ENCODE measurements around the gene PRELID3B.
"Not testable (repeated sequence)": the region's sequence is repeated elsewhere in the genome, so short reads cannot be mapped to it uniquely, and the experiment has no call there.

PRELID3B gene

GRCh38 chr20:59023616-59024015 lies 19.0 kb downstream of the PRELID3B start:
- H3K4me3 Mint-ChIP-seq = no peak overlapping the region
- no peak for DNase-seq

GRCh38 chr20:59022754-59023153 lies 19.8 kb downstream of the PRELID3B start:
- ATAC-seq (no peak), DNase-seq (no peak)
- Mint-ChIP-seq H3K27me3 (no peaks in the 10 kb centered on the region), H3K27ac (no peak overlapping the region), H3K4me3 (no peak overlapping the region), H3K9me3 (no peaks in the 10 kb centered on the region), H3K4me1 (peaks cover 26% of the 10 kb centered on the region)

More at GRCh38 chr20:59023616-59024015, 19.0 kb downstream of the PRELID3B start:
- no peaks in the 10 kb centered on the region for H3K9me3 Mint-ChIP-seq
- peaks cover 31% of the 10 kb centered on the region for H3K4me1 Mint-ChIP-seq
- no peak for ATAC-seq
- H3K27ac Mint-ChIP-seq = peak overlapping the region; percentile 48 to 67
- no peaks in the 10 kb centered on the region for H3K27me3 Mint-ChIP-seq

GRCh38 chr20:59020938-59021551 lies 21.5 kb downstream of the PRELID3B start:
- DNase-seq = no peak
- H3K27me3 Mint-ChIP-seq = no peaks in the 10 kb centered on the region
- no peak overlapping the region for H3K4me3 Mint-ChIP-seq
- H3K9me3 Mint-ChIP-seq = no peaks in the 10 kb centered on the region
- H3K27ac Mint-ChIP-seq = no peak overlapping the region
- H3K4me1 Mint-ChIP-seq = peaks cover 31% of the 10 kb centered on the region
- ATAC-seq = no peak

GRCh38 chr20:59019217-59019616 lies 23.4 kb downstream of the PRELID3B start, which contains the start of gene TUBB1:
TUBB1 (plus strand) TSS chr20:59019429; CDS start chr20:59019523, 94 bp downstream.
- H3K27ac Mint-ChIP-seq = peak within 1 kb of the TSS in 1 of 2 donors; percentile 50
- H3K4me1 Mint-ChIP-seq = peaks cover 34% of the 10 kb centered on the region
- H3K4me3 Mint-ChIP-seq = no peak within 1 kb of the TSS
- H3K27me3 Mint-ChIP-seq = no peaks in the 10 kb centered on the region
- no peak for DNase-seq
- no peak for ATAC-seq
- no peaks in the 10 kb centered on the region for H3K9me3 Mint-ChIP-seq

- peak overlapping the region in 1 of 2 donors; percentile 50 for H3K27ac Mint-ChIP-seq
- H3K4me3 Mint-ChIP-seq = no peak overlapping the region
- ATAC-seq (no peak), DNase-seq (no peak)
- peaks cover 38% of the 10 kb centered on the region for H3K4me1 Mint-ChIP-seq
- no peaks in the 10 kb centered on the region for H3K9me3 Mint-ChIP-seq
- H3K27me3 Mint-ChIP-seq = no peaks in the 10 kb centered on the region
Observed at GRCh38 chr20:59018817-59019216, 23.8 kb downstream of the PRELID3B start.

GRCh38 chr20:59017493-59018231 lies 24.9 kb downstream of the PRELID3B start:
- Mint-ChIP-seq H3K9me3 (no peaks in the 10 kb centered on the region), H3K27me3 (no peaks in the 10 kb centered on the region)

GRCh38 chr20:59016795-59017492 lies 25.6 kb downstream of the PRELID3B start:
- H3K9me3 Mint-ChIP-seq = no peaks in the 10 kb centered on the region
- DNase-seq = no peak
- H3K4me3 Mint-ChIP-seq = peak overlapping the region in 1 of 2 donors; percentile 37
- H3K27ac Mint-ChIP-seq = peak overlapping the region in 1 of 2 donors; percentile 92
- H3K27me3 Mint-ChIP-seq = no peaks in the 10 kb centered on the region
- ATAC-seq = peak; percentile 44
- peaks cover 46% of the 10 kb centered on the region for H3K4me1 Mint-ChIP-seq

More at GRCh38 chr20:59017493-59018231, 24.9 kb downstream of the PRELID3B start:
- no peak for ATAC-seq
- no peak overlapping the region for H3K4me3 Mint-ChIP-seq
- H3K4me1 Mint-ChIP-seq = peaks cover 44% of the 10 kb centered on the region
- no peak for DNase-seq
- H3K27ac Mint-ChIP-seq = peak overlapping the region in 1 of 2 donors; percentile 92

- no peaks in the 10 kb centered on the region for H3K9me3 Mint-ChIP-seq
- ATAC-seq = no peak
- peaks cover 54% of the 10 kb centered on the region for H3K4me1 Mint-ChIP-seq
- DNase-seq = no peak
- peak overlapping the region; percentile 54 to 69 for H3K27ac Mint-ChIP-seq
- peak overlapping the region in 1 of 2 donors; percentile 16 for H3K4me3 Mint-ChIP-seq
- no peaks in the 10 kb centered on the region for H3K27me3 Mint-ChIP-seq
Observed at GRCh38 chr20:59015812-59016711, 26.5 kb downstream of the PRELID3B start.

GRCh38 chr20:59015411-59015810 lies 27.2 kb downstream of the PRELID3B start:
- Mint-ChIP-seq H3K4me1 (peaks cover 57% of the 10 kb centered on the region), H3K4me3 (no peak overlapping the region), H3K27ac (no peak overlapping the region), H3K27me3 (no peaks in the 10 kb centered on the region), H3K9me3 (no peaks in the 10 kb centered on the region)
- DNase-seq (no peak), ATAC-seq (no peak)

- Mint-ChIP-seq H3K4me1 (peaks cover 62% of the 10 kb centered on the region), H3K27ac (no peak overlapping the region), H3K27me3 (no peaks in the 10 kb centered on the region), H3K9me3 (no peaks in the 10 kb centered on the region), H3K4me3 (no peak overlapping the region)
- DNase-seq (no peak), ATAC-seq (no peak)
Observed at GRCh38 chr20:59014680-59015389, 27.8 kb downstream of the PRELID3B start.

- peak; percentile 53 for ATAC-seq
- Mint-ChIP-seq H3K4me1 (peaks cover 62% of the 10 kb centered on the region), H3K4me3 (no peak overlapping the region), H3K9me3 (no peaks in the 10 kb centered on the region), H3K27ac (peak overlapping the region in 1 of 2 donors; percentile 20), H3K27me3 (no peaks in the 10 kb centered on the region)
- DNase-seq = no peak
Observed at GRCh38 chr20:59013959-59014608, 28.5 kb downstream of the PRELID3B start.

GRCh38 chr20:59013031-59013951 lies 29.3 kb downstream of the PRELID3B start:
- peak overlapping the region in 1 of 2 donors; percentile 74 for H3K27ac Mint-ChIP-seq

GRCh38 chr20:59011874-59012157 lies 30.8 kb downstream of the PRELID3B start:
- H3K4me1 Mint-ChIP-seq = peaks cover 60% of the 10 kb centered on the region
- H3K9me3 Mint-ChIP-seq = not testable (repeated sequence)

More at GRCh38 chr20:59013031-59013951, 29.3 kb downstream of the PRELID3B start:
- peaks cover 62% of the 10 kb centered on the region for H3K4me1 Mint-ChIP-seq
- no peak for ATAC-seq
- peak overlapping the region in 1 of 2 donors; percentile 8 for H3K4me3 Mint-ChIP-seq
- no peaks in the 10 kb centered on the region for H3K9me3 Mint-ChIP-seq
- H3K27me3 Mint-ChIP-seq = no peaks in the 10 kb centered on the region
- no peak for DNase-seq

More at GRCh38 chr20:59011874-59012157, 30.8 kb downstream of the PRELID3B start:
- not testable (repeated sequence) for ATAC-seq, DNase-seq, H3K27ac Mint-ChIP-seq, H3K4me3 Mint-ChIP-seq, H3K27me3 Mint-ChIP-seq
